GM19240 (cell line): ENCODE results near the gene CRYBA4.
A peak's percentile ranks its signal among the peaks of the same experiment; 100 is the strongest.

Source experiments
- DNase-seq: peaks from one replicate; pipeline ENCODE4 v3.0.0; 2011; ENCODE audit warnings: low spot score; ENCODE audit not compliant: insufficient read length

The CRYBA4 gene

DNA sequence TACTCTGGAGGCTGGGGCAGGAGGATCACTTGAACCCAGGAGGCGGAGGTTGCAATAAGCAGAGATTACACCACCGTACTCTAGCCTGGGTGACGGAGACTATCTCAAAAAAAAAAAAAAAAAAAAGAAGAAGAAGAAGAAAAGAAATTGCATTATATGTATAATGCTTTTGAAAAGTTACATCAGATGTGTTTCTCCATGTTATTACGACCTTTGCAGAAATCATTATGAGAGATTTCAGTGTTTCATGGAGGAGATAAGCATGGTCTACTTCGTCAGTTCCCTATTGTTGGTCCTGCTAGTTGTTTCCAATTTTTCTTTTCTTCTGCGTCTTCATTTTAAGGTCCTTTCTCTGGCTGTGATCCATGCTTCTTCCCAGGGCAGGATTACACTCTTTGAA is 38.6 kb downstream of the CRYBA4 start:
- no peak for DNase-seq

DNA sequence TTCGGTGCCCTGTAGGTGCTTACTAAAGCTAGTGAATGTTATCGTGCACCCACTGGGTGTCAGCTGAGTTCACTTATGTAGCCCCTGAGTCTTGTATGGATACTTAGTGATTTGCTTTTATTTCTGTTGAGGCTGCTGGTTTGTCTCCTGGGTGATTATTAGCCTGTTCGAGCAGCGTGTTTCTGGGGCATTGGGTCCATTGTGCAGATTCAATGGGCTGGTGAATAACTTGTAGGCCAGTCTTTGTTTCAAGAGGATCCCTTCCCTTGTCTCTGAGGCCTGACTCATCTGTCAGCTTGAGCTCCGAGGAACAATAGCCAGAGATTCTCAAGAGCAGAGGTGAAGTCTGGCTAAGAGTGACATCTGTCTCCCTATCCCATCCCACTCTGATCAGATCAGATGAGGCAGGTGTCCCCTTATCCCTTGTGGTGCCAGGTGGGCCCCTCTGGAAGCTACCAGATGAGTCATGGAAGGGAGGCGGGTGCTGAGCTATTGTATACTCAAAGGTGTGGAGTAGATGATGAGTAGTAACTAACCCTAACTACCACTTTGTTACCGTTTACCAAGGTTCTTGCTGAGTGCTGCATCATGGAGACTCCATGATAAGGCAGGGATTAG is 39.3 kb downstream of the CRYBA4 start:
- no peak for DNase-seq

GRCh38 chr22:26662160-26662559 is 40.4 kb downstream of the CRYBA4 start:
- no peak for DNase-seq

- DNase-seq: no peak
Measured at GRCh38 chr22:26663374-26663923, 41.7 kb downstream of the CRYBA4 start.

DNA sequence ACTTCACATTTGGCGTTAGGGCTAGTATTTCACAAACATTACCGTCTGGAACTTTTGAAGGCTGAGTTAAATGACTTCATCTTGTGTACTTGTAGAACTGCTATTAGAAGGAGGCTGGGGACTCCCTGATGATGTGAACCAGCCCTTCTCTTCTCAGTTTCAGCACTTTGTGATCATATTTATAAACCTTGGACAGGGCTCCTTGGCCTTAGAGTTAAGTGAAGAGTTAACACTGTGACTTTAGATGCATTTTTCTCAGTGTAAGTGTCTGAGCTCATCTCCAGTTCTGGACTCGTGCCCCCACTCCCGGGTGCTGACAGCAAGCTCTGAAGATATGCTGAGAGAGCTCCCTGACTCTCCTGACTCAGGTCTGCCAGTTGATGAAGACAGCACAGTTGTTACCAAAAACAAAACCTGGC is 44.1 kb downstream of the CRYBA4 start:
- DNase-seq: no peak

DNA sequence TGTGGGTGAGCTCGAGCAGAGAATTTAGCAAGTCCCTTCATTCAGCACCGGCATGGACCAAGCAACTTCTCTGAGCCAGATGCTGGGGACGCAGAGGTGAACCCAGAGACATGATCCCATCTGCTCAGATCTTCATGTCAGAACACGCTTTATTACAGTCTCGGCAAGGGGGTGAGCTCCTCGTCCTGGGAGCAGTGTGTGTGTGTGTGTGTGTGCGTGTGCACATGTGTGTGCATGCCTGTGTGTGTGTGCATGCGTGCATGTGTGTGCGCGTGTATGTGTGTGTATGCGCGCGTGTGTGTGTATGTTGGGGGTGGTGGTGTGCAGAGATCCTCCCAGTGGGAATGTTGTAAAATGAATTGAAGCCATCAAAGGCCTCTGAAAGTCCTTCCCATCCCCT is 45.4 kb downstream of the CRYBA4 start:
- no peak for DNase-seq

GRCh38 chr22:26669060-26669481 is 47.3 kb downstream of the CRYBA4 start:
- no peak for DNase-seq

DNA sequence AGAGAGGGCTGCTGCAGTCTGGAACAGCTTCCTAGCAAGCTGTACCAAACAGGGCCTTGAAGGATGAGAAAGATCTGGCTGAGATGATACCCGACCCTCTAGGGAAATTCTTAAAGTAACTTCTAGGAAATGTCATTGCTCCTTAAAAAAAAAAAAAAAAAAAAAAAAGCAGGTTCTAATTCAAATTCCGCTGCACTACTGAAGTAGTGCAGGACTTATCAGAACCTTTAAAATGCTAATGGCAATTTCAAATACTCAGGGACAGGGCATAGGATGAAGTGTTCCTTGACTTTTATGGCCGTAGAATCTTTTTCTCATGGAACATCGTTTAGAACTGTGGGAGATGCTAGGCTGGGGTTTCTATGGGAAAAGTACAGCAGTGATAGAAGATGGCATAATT is 48.7 kb downstream of the CRYBA4 start:
- no peak for DNase-seq

GRCh38 chr22:26671317-26672059 is 49.7 kb downstream of the CRYBA4 start:
- no peak for DNase-seq

- DNase-seq: no peak
Measured at GRCh38 chr22:26672060-26672471, 50.3 kb downstream of the CRYBA4 start.

GRCh38 chr22:26672590-26673468 is 51.1 kb downstream of the CRYBA4 start:
- DNase-seq: peak; percentile 61

DNA sequence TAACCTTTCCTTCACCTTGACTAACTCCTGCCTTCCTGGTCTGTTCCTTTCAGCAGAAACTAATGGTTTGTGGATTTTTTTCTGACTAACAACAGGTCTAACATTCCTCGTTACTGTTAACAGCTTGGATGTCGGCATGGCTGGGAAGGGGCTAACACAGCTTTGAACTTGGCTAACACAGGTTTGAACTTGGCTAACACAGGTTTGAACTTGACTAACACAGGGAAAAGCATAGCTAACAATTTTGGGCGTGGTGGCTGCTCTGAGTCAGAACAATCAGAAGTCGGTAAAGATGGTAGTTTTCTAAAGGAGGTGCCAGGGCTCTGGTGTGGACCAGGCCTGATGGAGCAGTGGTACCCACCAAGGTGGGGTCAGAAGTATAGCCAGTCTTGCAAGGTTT is 51.7 kb downstream of the CRYBA4 start:
- DNase-seq: no peak

- no peak for DNase-seq
Measured at GRCh38 chr22:26674211-26675190, 52.7 kb downstream of the CRYBA4 start.

DNA sequence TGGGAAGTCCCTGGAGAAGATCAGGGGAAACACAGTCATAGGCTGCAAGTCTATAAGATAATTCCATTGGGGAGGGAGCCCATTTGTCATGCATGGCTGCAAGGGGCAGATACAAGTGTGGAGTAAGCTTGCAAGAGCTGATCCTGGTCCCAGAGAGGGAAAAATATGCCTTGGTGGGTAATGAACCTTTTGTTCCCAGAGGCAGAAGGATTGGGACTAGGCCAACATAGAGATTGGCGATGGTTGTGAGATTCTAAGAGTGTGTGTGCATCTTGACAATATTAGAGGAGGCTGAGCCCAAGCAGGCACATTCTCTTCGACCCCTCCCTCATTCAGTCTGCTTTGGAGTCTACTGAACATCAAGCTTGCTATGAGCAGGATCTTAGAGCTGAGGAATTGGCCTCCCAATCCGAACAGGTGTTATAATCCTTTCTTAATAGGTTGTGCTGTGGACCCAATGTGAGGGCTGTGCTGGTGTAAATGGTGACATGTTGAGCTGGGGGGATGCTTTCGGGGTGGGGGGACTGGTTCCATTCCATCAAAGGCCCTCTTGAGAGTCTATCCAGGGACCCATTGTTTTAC is 54.0 kb downstream of the CRYBA4 start:
- no peak for DNase-seq

DNA sequence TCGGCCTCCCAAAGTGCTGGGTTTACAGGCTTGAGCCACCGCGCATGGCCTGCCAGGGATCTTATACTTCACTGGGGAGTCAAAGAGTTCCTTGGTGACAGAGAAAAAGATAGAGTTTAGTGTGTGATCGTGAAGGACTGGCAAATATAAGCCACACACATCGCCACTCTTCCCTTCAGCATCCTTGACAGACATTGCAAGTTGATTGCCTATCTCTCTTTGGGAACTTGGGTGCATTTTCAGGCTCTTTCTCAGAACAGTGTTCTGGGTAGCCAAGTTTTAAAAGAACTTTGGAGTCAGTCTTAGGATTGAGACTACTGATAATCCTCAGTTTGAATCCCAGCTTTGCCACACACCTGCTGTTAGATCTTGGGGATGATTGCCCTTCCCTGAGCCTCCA is 55.5 kb downstream of the CRYBA4 start:
- DNase-seq: no peak

DNA sequence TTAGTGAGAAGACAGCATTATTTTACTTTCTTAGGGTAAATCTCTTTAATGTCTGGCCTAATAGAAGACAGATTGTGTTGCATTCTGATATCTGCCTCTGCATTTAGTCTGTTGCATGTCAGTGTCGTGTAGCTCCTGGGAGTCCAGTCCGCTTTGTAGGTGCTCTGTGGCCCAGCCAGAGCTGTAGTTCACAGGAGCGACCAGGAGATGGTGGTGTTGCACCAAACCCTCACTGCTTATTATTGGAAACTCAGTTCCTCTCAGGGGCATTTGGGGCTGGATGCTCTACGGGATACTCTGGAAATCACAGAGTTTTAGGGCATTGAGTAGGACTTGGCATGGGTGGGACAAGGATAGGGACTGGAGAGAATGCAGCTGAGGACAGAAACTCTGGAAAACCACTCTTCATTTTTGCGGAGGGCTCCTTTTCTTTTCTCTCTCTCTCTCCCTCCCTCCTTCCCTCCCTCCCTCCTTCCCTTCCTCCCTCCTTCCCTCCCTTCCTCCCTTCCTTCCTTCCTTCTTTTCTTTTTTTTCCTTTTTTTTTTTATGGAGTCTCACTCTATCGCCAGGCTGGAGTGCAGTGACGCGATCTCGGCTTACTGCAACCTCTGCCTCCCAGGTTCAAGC is 57.4 kb downstream of the CRYBA4 start:
- DNase-seq: peak; percentile 58
